HEK293T (cell line): ENCODE measurements around the gene HUWE1.

Source experiments
- ARNT ChIP-seq: fragments of 450-650 bp; IDR thresholded peaks from 2 replicates; pipeline ENCODE4 v1.6.1; 2017; ENCODE audit warnings: mild to moderate bottlenecking
- BHLHE40 ChIP-seq: fragments of 450-650 bp; IDR thresholded peaks from 2 replicates; pipeline ENCODE4 v1.6.1; 2016; ENCODE audit warnings: mild to moderate bottlenecking, moderate library complexity, borderline replicate concordance
- CTBP1 ChIP-seq: fragments of 450-650 bp; IDR thresholded peaks from 2 replicates; pipeline ENCODE4 v1.6.1; 2016; ENCODE audit warnings: borderline replicate concordance
- ELF4 ChIP-seq: fragments of 450-650 bp; IDR thresholded peaks from 2 replicates; pipeline ENCODE4 v1.6.1; 2017; ENCODE audit warnings: antibody characterized with exemption
- FOXA1 ChIP-seq: fragments of 450-650 bp; IDR thresholded peaks from 2 replicates; pipeline ENCODE4 v1.6.1; 2016; ENCODE audit warnings: mild to moderate bottlenecking
- FOXK2 ChIP-seq: fragments of 450-650 bp; IDR thresholded peaks from 2 replicates; pipeline ENCODE4 v1.6.1; 2016; ENCODE audit warnings: mild to moderate bottlenecking
- FOXM1 ChIP-seq: fragments of 450-650 bp; IDR thresholded peaks from 2 replicates; pipeline ENCODE4 v1.6.1; 2017; ENCODE audit warnings: mild to moderate bottlenecking, borderline replicate concordance
- L3MBTL2 ChIP-seq: fragments of 450-650 bp; conservative IDR thresholded peaks from 2 replicates; pipeline ENCODE4 v1.6.1; 2016; ENCODE audit warnings: mild to moderate bottlenecking
- NFRKB ChIP-seq: fragments of 450-650 bp; IDR thresholded peaks from 2 replicates; pipeline ENCODE4 v1.6.1; 2016; ENCODE audit warnings: mild to moderate bottlenecking, moderate library complexity
- SP1 ChIP-seq: fragments of 450-650 bp; IDR thresholded peaks from 2 replicates; pipeline ENCODE4 v1.6.1; 2017
- SUZ12 ChIP-seq: fragments of 450-650 bp; IDR thresholded peaks from 2 replicates; pipeline ENCODE4 v1.6.1; 2016; ENCODE audit warnings: mild to moderate bottlenecking
- TARDBP ChIP-seq: fragments of 450-650 bp; IDR thresholded peaks from 2 replicates; pipeline ENCODE4 v1.6.1; 2016
- ZNF384 ChIP-seq: fragments of 450-650 bp; IDR thresholded peaks from 2 replicates; pipeline ENCODE4 v1.6.1; 2016

DNA sequence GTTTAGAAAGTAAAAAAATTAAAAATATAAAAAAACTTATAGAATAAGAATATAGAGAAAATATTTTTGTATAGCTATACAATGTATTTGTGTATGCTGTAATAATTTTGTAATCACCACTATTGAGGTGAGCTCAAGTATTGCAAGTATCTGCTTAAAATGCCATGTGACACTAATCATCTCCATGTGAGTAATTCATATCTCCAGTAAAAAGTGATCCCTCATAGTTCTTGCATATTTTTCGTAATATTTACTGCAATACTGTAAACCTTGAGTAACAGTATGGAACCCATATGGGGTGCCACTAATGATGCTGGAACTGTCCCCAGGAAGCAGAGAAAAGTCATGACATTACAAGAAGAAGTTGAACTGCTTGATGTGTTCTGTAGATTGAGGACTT is 43.2 kb upstream of the HUWE1 start:
- no peak for TF ChIP-seq TARDBP
- TF ChIP-seq ELF4, result no peak
- no peak for TF ChIP-seq SP1
- no peak for TF ChIP-seq SUZ12
- TF ChIP-seq FOXK2, result no peak
- no peak for TF ChIP-seq L3MBTL2
- TF ChIP-seq NFRKB, result no peak
- no peak for TF ChIP-seq CTBP1
- TF ChIP-seq ARNT, result no peak
- TF ChIP-seq FOXM1, result no peak
- no peak for TF ChIP-seq BHLHE40
- no peak for TF ChIP-seq FOXA1
- TF ChIP-seq ZNF384, result no peak
